MCF 10A (cell line): ENCODE measurements around the gene MSANTD1. TPM values are rescaled to one million over a fixed set of nuclear protein-coding genes. Genes with fewer than 3 reads are reported as not detected.

Source experiments
- BruUV-seq: library from RNA; stranded (reverse); fragments of 400-500 nt; replicated peaks from 2 replicates; lab custom pipeline; 2021; lab: Mats Ljungman, UMichigan
- CTCF ChIA-PET: fragments of 300-600 bp; sonication (Branson Sonifier 250); formaldehyde crosslinking; extraction: SDS; loops from one replicate; lab custom pipeline; 2021; ENCODE audit warnings: antibody characterized with exemption, inconsistent platforms; lab: Yijun Ruan, JAX
- POLR2A ChIA-PET: fragments of 300-600, 350-650 bp; sonication (Branson Sonifier 250); formaldehyde crosslinking; extraction: SDS; loops from one replicate; lab custom pipeline; 2020; ENCODE audit warnings: antibody characterized with exemption, inconsistent platforms; lab: Yijun Ruan, JAX
- DNase-seq: peaks from one replicate; pipeline ENCODE4 v3.0.0-alpha.2; 2018; ENCODE audit not compliant: unreplicated experiment
- H3K27ac Mint-ChIP-seq: one replicate; pipeline ENCODE4 v1.8.0; 2022; ENCODE audit warnings: mild to moderate bottlenecking, low read depth, mixed read lengths; ENCODE audit not compliant: unreplicated experiment
- H3K27me3 Mint-ChIP-seq: one replicate; pipeline ENCODE4 v1.8.0; 2022; ENCODE audit warnings: mixed read lengths; ENCODE audit not compliant: insufficient read depth, unreplicated experiment
- H3K36me3 Mint-ChIP-seq: one replicate; pipeline ENCODE4 v1.8.0; 2022; ENCODE audit warnings: mild to moderate bottlenecking, moderate library complexity, mixed read lengths; ENCODE audit not compliant: insufficient read depth, unreplicated experiment
- H3K4me1 Mint-ChIP-seq: one replicate; pipeline ENCODE4 v1.8.0; 2022; ENCODE audit warnings: mixed read lengths; ENCODE audit not compliant: insufficient read depth, unreplicated experiment
- H3K4me3 Mint-ChIP-seq: one replicate; pipeline ENCODE4 v1.8.0; 2022; ENCODE audit warnings: mild to moderate bottlenecking, moderate library complexity, mixed read lengths; ENCODE audit not compliant: unreplicated experiment
- H3K9me3 Mint-ChIP-seq: one replicate; pipeline ENCODE4 v1.8.0; 2022; ENCODE audit warnings: mixed read lengths; ENCODE audit not compliant: unreplicated experiment
- CTCF ChIP-seq: fragments of 200-600 bp; IDR thresholded peaks from one replicate; pipeline ENCODE4 v1.8.0; 2022; ENCODE audit warnings: antibody characterized with exemption, mild to moderate bottlenecking; ENCODE audit not compliant: unreplicated experiment
- intact Hi-C: fragments of 100-400 bp; cut with micrococcal nuclease; formaldehyde crosslinking; loops from 2 replicates; pipeline ENCODE4 v1.14.1; 2022
- total RNA-seq: library from RNA; stranded (reverse); gene quantifications from 2 replicates; pipeline ENCODE4 v1.2.3, GENCODE V29; 2022

The MSANTD1 gene
- total RNA-seq, 1 experiment from 2014 or later, result 0.37 TPM

GRCh38 chr4:3257556-3258482 lies 8.9 kb downstream of the MSANTD1 start:
- no TSS peak for BruUV-seq
- peak; percentile 64 for DNase-seq
- Mint-ChIP-seq H3K4me3 (no peak overlapping the region), H3K27ac (no peak overlapping the region), H3K36me3 (no peaks in the 10 kb centered on the region), H3K27me3 (no peaks in the 10 kb centered on the region), H3K4me1 (peaks cover 6% of the 10 kb centered on the region), H3K9me3 (no peaks in the 10 kb centered on the region)
- POLR2A ChIA-PET, result interaction anchor here (0.6 to 1.4 kb wide), 2 partner anchors 16 to 256 kb away, joined by 4 to 5 read pairs; no protein-coding TSS in a partner anchor
- CTCF ChIA-PET, result interaction anchor here (0.5 to 1.0 kb wide), 2 partner anchors 186 to 213 kb away, joined by 3 to 5 read pairs; no protein-coding TSS in a partner anchor
- TF ChIP-seq CTCF, result no peak
- intact Hi-C loops, result no loop called here

- peaks cover 2% of the 10 kb centered on the region for H3K4me1 Mint-ChIP-seq
- H3K9me3 Mint-ChIP-seq, result no peaks in the 10 kb centered on the region
- H3K36me3 Mint-ChIP-seq, result no peaks in the 10 kb centered on the region
- TF ChIP-seq CTCF, result no peak
- ChIA-PET CTCF (interaction anchor here (0.6 kb wide), 2 partner anchors 155 to 1249 kb away, joined by 3 read pairs; no protein-coding TSS in a partner anchor), POLR2A (no interaction called here)
- no peak for DNase-seq
- no peak overlapping the region for H3K4me3 Mint-ChIP-seq
- intact Hi-C loops, result no loop called here
- H3K27ac Mint-ChIP-seq, result no peak overlapping the region
- peaks cover 21% of the 10 kb centered on the region for H3K27me3 Mint-ChIP-seq
- BruUV-seq, result no TSS peak
Measured at GRCh38 chr4:3261411-3262207, 12.7 kb downstream of the MSANTD1 start.

GRCh38 chr4:3262208-3263052 lies 13.5 kb downstream of the MSANTD1 start:
- no peaks in the 10 kb centered on the region for H3K36me3 Mint-ChIP-seq

More at GRCh38 chr4:3262208-3263052, 13.5 kb downstream of the MSANTD1 start:
- H3K4me3 Mint-ChIP-seq, result no peak overlapping the region
- peaks cover 21% of the 10 kb centered on the region for H3K27me3 Mint-ChIP-seq
- no peak for TF ChIP-seq CTCF
- CTCF ChIA-PET, result interaction anchor here (0.6 kb wide), 2 partner anchors 536 to 1248 kb away, joined by 3 to 4 read pairs; no protein-coding TSS in a partner anchor
- H3K4me1 Mint-ChIP-seq, result no peaks in the 10 kb centered on the region
- POLR2A ChIA-PET, result no interaction called here
- intact Hi-C loops, result no loop called here
- no peaks in the 10 kb centered on the region for H3K9me3 Mint-ChIP-seq
- no peak overlapping the region for H3K27ac Mint-ChIP-seq
- DNase-seq, result no peak
- no TSS peak for BruUV-seq
